Erythroblast (primary cell): ENCODE data around the gene BABAM2.

Source experiments
- GATA1 ChIP-seq: IDR thresholded peaks from 2 replicates; pipeline ENCODE4 v1.6.1; 2011; ENCODE audit warnings: low read depth, mild to moderate bottlenecking, control low read depth, low read length, moderate library complexity
- POLR2A ChIP-seq: IDR thresholded peaks from 2 replicates; pipeline ENCODE4 v1.6.1; 2011; ENCODE audit warnings: mild to moderate bottlenecking, low read length

DNA sequence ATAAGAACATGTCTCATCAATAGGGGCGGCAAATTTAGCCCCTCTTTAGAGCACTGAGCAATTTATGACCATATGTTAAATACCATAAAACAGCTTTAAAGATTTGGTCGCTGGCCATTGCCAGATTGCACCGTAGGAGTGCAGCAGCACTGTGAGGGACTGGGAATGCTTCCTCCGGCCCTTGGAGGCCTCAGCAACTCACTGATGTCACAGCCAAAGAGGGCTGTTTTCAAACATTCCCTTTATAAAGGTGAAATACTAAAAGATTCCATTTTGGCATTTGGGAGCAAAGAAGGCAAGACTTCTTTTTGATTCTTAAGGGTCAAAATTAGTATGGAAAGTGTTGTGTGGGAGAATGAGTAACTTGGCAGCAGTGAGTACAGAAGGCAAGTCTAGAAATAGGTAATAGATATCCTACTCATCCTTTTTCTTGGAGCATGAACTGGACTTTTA, 63.7 kb downstream of the BABAM2 start:
- TF ChIP-seq POLR2A: no peak
- no peak for TF ChIP-seq GATA1
